Astrocyte (in vitro differentiated cells and primary cell): Measurements from ENCODE around the gene FUCA1.

Experiments
- CTCF ChIP-seq: IDR thresholded peaks from 2 replicates; pipeline ENCODE4 v1.5.1; 2011; ENCODE audit warnings: low read depth, mild to moderate bottlenecking, inconsistent platforms, low read length, moderate library complexity; ENCODE audit not compliant: insufficient read depth
- EZH2 ChIP-seq: IDR thresholded peaks from 2 replicates; pipeline ENCODE4 v1.6.1; 2012; ENCODE audit warnings: mild to moderate bottlenecking, low read length, inconsistent platforms; ENCODE audit not compliant: insufficient read depth

- TF ChIP-seq CTCF = no peak
- no peak for TF ChIP-seq EZH2
These were observed 68.3 kb downstream of the FUCA1 start for GRCh38 chr1:23799570-23800399.
